ENCODE data around the gene ZNF578.
"Not testable (repeated sequence)": the region's sequence is repeated elsewhere in the genome, so short reads cannot be mapped to it uniquely, and the experiment has no call there.

The ZNF578 gene

GRCh38 chr19:52474351-52475127 lies 21.2 kb downstream of the ZNF578 start:
- H3K27ac ChIP-seq (ENCODE audit: low read depth, low read length), result no peak overlapping the region
- no peak overlapping the region for H2AFZ ChIP-seq (ENCODE audit: low read depth, low read length, severe bottlenecking)
- no peak overlapping the region for H3K9ac ChIP-seq (ENCODE audit: low read length)
- no peaks in the 10 kb centered on the region for H3K36me3 ChIP-seq (ENCODE audit: low read length)
- H3K9me3 ChIP-seq (ENCODE audit: insufficient read depth, low read length), result peaks cover 84% of the 10 kb centered on the region
- H3K79me2 ChIP-seq (ENCODE audit: insufficient read depth, low read length), result no peaks in the 10 kb centered on the region
- no peaks in the 10 kb centered on the region for H3K9me2 ChIP-seq (replicated peaks; ENCODE audit: insufficient read depth, low read length)
- no peak overlapping the region for H3K4me3 ChIP-seq (ENCODE audit: insufficient read depth, low read length, poor library complexity, severe bottlenecking)
- no peaks in the 10 kb centered on the region for H3K27me3 ChIP-seq (ENCODE audit: low read length)
- no peaks in the 10 kb centered on the region for H4K20me1 ChIP-seq (ENCODE audit: low read depth, low read length)
- H3K4me2 ChIP-seq (ENCODE audit: low read depth, low read length, poor library complexity, severe bottlenecking), result no peak overlapping the region
- no peak for TF ChIP-seq CTCF (IDR thresholded peaks at IDR 0.05; ENCODE audit: insufficient read depth, low read length, poor library complexity, severe bottlenecking)
- TF ChIP-seq EZH2phosphoT487 (conservative IDR thresholded peaks at IDR 0.05; ENCODE audit: low read length), result no peak
- no peaks in the 10 kb centered on the region for H3F3A ChIP-seq (ENCODE audit: insufficient read depth)

- not testable (repeated sequence) for H3K9ac ChIP-seq (ENCODE audit: low read length); H3K9me3 ChIP-seq (ENCODE audit: insufficient read depth, low read length); H3F3A ChIP-seq (ENCODE audit: insufficient read depth); H3K4me2 ChIP-seq (ENCODE audit: low read depth, low read length, poor library complexity, severe bottlenecking); H3K9me2 ChIP-seq (replicated peaks; ENCODE audit: insufficient read depth, low read length); H2AFZ ChIP-seq (ENCODE audit: low read depth, low read length, severe bottlenecking); H3K4me3 ChIP-seq (ENCODE audit: insufficient read depth, low read length, poor library complexity, severe bottlenecking); H3K36me3 ChIP-seq (ENCODE audit: low read length); H3K27me3 ChIP-seq (ENCODE audit: low read length); H3K79me2 ChIP-seq (ENCODE audit: insufficient read depth, low read length); H3K27ac ChIP-seq (ENCODE audit: low read depth, low read length); H4K20me1 ChIP-seq (ENCODE audit: low read depth, low read length)
Observed at GRCh38 chr19:52484111-52484743, 30.9 kb downstream of the ZNF578 start.

- not testable (repeated sequence) for H3F3A ChIP-seq (ENCODE audit: insufficient read depth); H3K4me3 ChIP-seq (ENCODE audit: insufficient read depth, low read length, poor library complexity, severe bottlenecking); H3K27ac ChIP-seq (ENCODE audit: low read depth, low read length); H3K9me2 ChIP-seq (replicated peaks; ENCODE audit: insufficient read depth, low read length); H2AFZ ChIP-seq (ENCODE audit: low read depth, low read length, severe bottlenecking); H3K36me3 ChIP-seq (ENCODE audit: low read length); H4K20me1 ChIP-seq (ENCODE audit: low read depth, low read length); H3K9me3 ChIP-seq (ENCODE audit: insufficient read depth, low read length); H3K4me2 ChIP-seq (ENCODE audit: low read depth, low read length, poor library complexity, severe bottlenecking); H3K79me2 ChIP-seq (ENCODE audit: insufficient read depth, low read length); H3K9ac ChIP-seq (ENCODE audit: low read length); H3K27me3 ChIP-seq (ENCODE audit: low read length)
Observed at GRCh38 chr19:52485064-52485463, 31.7 kb downstream of the ZNF578 start.

- not testable (repeated sequence) for H3K27me3 ChIP-seq (ENCODE audit: low read length); H2AFZ ChIP-seq (ENCODE audit: low read depth, low read length, severe bottlenecking); H3K9me2 ChIP-seq (replicated peaks; ENCODE audit: insufficient read depth, low read length); H4K20me1 ChIP-seq (ENCODE audit: low read depth, low read length); H3K36me3 ChIP-seq (ENCODE audit: low read length); H3F3A ChIP-seq (ENCODE audit: insufficient read depth); H3K9ac ChIP-seq (ENCODE audit: low read length); H3K79me2 ChIP-seq (ENCODE audit: insufficient read depth, low read length); H3K27ac ChIP-seq (ENCODE audit: low read depth, low read length); H3K9me3 ChIP-seq (ENCODE audit: insufficient read depth, low read length); H3K4me3 ChIP-seq (ENCODE audit: insufficient read depth, low read length, poor library complexity, severe bottlenecking); H3K4me2 ChIP-seq (ENCODE audit: low read depth, low read length, poor library complexity, severe bottlenecking)
Observed at GRCh38 chr19:52485561-52486240, 32.3 kb downstream of the ZNF578 start.
